ENCODE data around the gene PYGM.

DNA sequence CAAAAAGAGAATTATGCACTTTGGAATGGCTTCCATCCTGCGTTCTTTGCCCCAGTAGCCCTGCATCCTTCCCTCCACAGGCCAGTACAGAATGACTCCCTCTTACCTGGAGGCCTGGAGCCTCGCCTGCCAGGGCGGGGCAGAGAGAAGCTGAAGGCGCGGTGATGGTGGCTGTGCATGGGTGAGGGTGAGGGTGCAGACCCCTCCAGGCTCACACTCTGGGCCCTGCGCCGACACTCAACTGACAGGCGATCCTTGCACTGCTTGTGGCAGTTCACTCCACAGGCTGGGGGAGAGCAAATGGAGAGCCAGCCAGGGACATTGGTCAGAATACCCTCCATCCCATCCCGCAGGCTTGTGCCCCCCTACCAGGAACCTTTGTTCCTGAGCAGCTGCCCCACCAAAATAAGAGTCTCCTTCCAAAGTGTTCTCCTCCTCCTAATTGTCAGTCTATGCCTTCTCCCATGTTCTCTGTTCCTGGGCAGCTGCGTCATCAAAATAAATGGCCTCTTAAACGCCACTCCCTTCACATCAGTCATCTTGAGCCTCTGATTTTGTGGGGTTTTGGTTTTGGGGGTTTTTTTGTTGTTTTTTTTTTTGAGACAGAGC, 30.9 kb downstream of the PYGM start:
- TF ChIP-seq KLF16 (CRISPR knock-in tag; IDR thresholded peaks at IDR 0.05) (no peak), ZNF766 (CRISPR knock-in tag; IDR thresholded peaks at IDR 0.05; ENCODE audit: borderline replicate concordance) (no peak), ZNF331 (CRISPR knock-in tag; IDR thresholded peaks at IDR 0.05) (no peak), MXI1 (IDR thresholded peaks at IDR 0.05; ENCODE audit: borderline replicate concordance, low read depth, low read length) (no peak), MAZ (IDR thresholded peaks at IDR 0.05; ENCODE audit: borderline replicate concordance, low read depth, low read length) (no peak), MAZ (CRISPR knock-in tag; IDR thresholded peaks at IDR 0.05; ENCODE audit: low read depth) (no peak), CREM (IDR thresholded peaks at IDR 0.05) (no peak), CREM (CRISPR knock-in tag; IDR thresholded peaks at IDR 0.05) (no peak), ZNF446 (CRISPR knock-in tag; IDR thresholded peaks at IDR 0.05) (no peak), HDAC2 (CRISPR knock-in tag; IDR thresholded peaks at IDR 0.05) (no peak), POLR2AphosphoS2 (IDR thresholded peaks at IDR 0.05; ENCODE audit: low read depth, low read length) (no peak)
- TF ChIP-seq, protein P1, sequence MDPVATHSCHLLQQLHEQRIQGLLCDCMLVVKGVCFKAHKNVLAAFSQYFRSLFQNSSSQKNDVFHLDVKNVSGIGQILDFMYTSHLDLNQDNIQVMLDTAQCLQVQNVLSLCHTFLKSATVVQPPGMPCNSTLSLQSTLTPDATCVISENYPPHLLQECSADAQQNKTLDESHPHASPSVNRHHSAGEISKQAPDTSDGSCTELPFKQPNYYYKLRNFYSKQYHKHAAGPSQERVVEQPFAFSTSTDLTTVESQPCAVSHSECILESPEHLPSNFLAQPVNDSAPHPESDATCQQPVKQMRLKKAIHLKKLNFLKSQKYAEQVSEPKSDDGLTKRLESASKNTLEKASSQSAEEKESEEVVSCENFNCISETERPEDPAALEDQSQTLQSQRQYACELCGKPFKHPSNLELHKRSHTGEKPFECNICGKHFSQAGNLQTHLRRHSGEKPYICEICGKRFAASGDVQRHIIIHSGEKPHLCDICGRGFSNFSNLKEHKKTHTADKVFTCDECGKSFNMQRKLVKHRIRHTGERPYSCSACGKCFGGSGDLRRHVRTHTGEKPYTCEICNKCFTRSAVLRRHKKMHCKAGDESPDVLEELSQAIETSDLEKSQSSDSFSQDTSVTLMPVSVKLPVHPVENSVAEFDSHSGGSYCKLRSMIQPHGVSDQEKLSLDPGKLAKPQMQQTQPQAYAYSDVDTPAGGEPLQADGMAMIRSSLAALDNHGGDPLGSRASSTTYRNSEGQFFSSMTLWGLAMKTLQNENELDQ (CRISPR knock-in tag; IDR thresholded peaks at IDR 0.05; ENCODE audit: borderline replicate concordance), result no peak
- TF ChIP-seq, protein P2, sequence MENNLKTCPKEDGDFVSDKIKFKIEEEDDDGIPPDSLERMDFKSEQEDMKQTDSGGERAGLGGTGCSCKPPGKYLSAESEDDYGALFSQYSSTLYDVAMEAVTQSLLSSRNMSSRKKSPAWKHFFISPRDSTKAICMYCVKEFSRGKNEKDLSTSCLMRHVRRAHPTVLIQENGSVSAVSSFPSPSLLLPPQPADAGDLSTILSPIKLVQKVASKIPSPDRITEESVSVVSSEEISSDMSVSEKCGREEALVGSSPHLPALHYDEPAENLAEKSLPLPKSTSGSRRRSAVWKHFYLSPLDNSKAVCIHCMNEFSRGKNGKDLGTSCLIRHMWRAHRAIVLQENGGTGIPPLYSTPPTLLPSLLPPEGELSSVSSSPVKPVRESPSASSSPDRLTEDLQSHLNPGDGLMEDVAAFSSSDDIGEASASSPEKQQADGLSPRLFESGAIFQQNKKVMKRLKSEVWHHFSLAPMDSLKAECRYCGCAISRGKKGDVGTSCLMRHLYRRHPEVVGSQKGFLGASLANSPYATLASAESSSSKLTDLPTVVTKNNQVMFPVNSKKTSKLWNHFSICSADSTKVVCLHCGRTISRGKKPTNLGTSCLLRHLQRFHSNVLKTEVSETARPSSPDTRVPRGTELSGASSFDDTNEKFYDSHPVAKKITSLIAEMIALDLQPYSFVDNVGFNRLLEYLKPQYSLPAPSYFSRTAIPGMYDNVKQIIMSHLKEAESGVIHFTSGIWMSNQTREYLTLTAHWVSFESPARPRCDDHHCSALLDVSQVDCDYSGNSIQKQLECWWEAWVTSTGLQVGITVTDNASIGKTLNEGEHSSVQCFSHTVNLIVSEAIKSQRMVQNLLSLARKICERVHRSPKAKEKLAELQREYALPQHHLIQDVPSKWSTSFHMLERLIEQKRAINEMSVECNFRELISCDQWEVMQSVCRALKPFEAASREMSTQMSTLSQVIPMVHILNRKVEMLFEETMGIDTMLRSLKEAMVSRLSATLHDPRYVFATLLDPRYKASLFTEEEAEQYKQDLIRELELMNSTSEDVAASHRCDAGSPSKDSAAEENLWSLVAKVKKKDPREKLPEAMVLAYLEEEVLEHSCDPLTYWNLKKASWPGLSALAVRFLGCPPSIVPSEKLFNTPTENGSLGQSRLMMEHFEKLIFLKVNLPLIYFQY (CRISPR knock-in tag; IDR thresholded peaks at IDR 0.05; ENCODE audit: borderline replicate concordance), result no peak
- TF ChIP-seq, protein P3, sequence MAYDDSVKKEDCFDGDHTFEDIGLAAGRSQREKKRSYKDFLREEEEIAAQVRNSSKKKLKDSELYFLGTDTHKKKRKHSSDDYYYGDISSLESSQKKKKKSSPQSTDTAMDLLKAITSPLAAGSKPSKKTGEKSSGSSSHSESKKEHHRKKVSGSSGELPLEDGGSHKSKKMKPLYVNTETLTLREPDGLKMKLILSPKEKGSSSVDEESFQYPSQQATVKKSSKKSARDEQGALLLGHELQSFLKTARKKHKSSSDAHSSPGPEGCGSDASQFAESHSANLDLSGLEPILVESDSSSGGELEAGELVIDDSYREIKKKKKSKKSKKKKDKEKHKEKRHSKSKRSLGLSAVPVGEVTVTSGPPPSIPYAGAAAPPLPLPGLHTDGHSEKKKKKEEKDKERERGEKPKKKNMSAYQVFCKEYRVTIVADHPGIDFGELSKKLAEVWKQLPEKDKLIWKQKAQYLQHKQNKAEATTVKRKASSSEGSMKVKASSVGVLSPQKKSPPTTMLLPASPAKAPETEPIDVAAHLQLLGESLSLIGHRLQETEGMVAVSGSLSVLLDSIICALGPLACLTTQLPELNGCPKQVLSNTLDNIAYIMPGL (CRISPR knock-in tag; IDR thresholded peaks at IDR 0.05; ENCODE audit: borderline replicate concordance in 1 of 2, low read depth in 1 of 2), result no peak
- TF ChIP-seq, protein P4, sequence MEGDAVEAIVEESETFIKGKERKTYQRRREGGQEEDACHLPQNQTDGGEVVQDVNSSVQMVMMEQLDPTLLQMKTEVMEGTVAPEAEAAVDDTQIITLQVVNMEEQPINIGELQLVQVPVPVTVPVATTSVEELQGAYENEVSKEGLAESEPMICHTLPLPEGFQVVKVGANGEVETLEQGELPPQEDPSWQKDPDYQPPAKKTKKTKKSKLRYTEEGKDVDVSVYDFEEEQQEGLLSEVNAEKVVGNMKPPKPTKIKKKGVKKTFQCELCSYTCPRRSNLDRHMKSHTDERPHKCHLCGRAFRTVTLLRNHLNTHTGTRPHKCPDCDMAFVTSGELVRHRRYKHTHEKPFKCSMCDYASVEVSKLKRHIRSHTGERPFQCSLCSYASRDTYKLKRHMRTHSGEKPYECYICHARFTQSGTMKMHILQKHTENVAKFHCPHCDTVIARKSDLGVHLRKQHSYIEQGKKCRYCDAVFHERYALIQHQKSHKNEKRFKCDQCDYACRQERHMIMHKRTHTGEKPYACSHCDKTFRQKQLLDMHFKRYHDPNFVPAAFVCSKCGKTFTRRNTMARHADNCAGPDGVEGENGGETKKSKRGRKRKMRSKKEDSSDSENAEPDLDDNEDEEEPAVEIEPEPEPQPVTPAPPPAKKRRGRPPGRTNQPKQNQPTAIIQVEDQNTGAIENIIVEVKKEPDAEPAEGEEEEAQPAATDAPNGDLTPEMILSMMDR (CRISPR knock-in tag; IDR thresholded peaks at IDR 0.05), result no peak

All from HepG2 (cell line).